Activated T-cell treated with anti-CD3 and anti-CD28 coated beads, Interleukin-2, amount 50 U/mL, for 1 hour (primary cell): ENCODE results near the gene PLXNB2.

Source experiments
- DNase-seq: peaks from one replicate; pipeline ENCODE4 v3.0.0-alpha.2; 2020

The PLXNB2 gene

DNA sequence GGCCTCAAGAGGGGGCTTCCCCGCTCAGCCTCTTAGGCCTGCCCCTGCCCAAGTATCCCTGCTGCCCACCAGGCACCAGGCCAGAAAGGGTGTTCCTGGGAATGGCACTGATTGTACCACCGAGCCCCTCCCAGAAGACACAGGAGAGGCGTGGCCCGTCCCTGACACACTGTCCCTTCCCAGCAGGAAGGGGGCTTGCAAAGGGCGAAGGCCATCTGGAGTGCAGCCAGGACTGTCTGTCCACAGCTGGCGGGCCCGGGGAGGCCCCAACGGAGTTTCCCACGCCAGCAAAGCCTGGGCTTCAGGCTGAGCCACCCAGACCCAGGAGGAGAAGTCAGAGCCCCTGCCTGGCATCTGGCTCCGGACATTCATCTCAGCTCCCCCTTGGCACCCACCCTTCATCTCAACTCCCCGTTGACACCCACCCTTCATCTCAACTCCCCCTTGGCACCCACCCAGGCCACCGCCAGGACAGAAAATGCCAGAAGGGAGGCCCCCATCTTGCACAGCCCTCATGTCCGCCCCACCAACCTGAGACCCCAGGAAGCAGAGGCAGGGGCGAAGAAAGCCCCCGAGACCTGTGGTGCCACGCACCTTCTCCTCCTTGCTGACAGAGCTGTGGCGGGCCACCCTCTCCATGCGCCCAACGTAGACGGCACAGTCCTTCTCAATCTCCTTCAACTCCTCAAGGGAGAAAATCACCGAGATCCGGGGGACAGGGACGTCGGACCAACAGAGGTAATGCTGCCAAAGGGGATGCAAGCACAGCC is 82.1 kb downstream of the PLXNB2 start:
- DNase-seq = no peak
